ENCODE measurements around the gene AP3B1.

AP3B1 gene

DNA sequence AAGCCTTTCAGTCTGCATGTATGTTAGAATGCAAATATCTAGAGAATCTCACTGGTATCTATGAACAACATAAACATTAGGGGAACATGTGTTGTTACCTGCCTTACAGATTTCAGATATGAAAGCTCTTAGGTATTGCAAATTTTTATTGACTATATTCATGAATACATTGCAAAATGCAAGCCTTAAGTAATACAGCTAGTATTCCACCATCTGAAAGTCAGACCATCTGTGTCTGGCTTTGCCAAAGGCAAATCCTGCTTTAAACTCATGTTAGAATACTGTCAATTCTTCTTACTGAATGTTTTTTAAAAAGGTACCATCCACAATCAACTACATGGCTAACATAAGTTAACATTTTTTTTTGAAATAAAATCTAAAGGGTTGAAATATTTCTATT, 215.6 kb downstream of the AP3B1 start:
- Histone ChIP-seq H3K4me2 (ENCODE audit: low read depth, low read length, poor library complexity, severe bottlenecking) (no peak overlapping the region), H3K9ac (ENCODE audit: low read depth, low read length, poor library complexity, severe bottlenecking) (no peak overlapping the region), H4K20me1 (ENCODE audit: insufficient read depth, low read length, poor library complexity, severe bottlenecking) (no peaks in the 10 kb centered on the region), H3K4me3 (ENCODE audit: low read length, poor library complexity, severe bottlenecking) (no peak overlapping the region), H3K9me3 (ENCODE audit: insufficient read depth, low read depth, low read length) (no peaks in the 10 kb centered on the region; the same call in 1 of the 2 replicates), H3K27me3 (ENCODE audit: insufficient read depth, low read length, poor library complexity, severe bottlenecking) (no peaks in the 10 kb centered on the region), H3K4me1 (ENCODE audit: insufficient read depth, low read length, poor library complexity, severe bottlenecking) (no peaks in the 10 kb centered on the region), H3K36me3 (ENCODE audit: insufficient read depth, low read length) (no peaks in the 10 kb centered on the region), H2AFZ (ENCODE audit: low read length) (no peak overlapping the region), H3K79me2 (ENCODE audit: insufficient read depth, low read length) (no peaks in the 10 kb centered on the region), H3F3A (ENCODE audit: low read depth) (no peaks in the 10 kb centered on the region), H3K9me2 (replicated peaks; ENCODE audit: low read depth, low read length) (0 out of 2 replicates have a peak, but pooled peaks cover 3% of the 10 kb centered on the region)
- TF ChIP-seq EZH2phosphoT487 (IDR thresholded peaks at IDR 0.05; ENCODE audit: borderline replicate concordance) (no peak), CTCF (conservative IDR thresholded peaks at IDR 0.05; ENCODE audit: low read length) (no peak)

GRCh38 chr5:78077369-78078068, 217.0 kb downstream of the AP3B1 start:
- Histone ChIP-seq H3K9me2 (replicated peaks; ENCODE audit: low read depth, low read length) (no peaks in the 10 kb centered on the region), H4K20me1 (ENCODE audit: insufficient read depth, low read length, poor library complexity, severe bottlenecking) (no peaks in the 10 kb centered on the region), H3K4me2 (ENCODE audit: low read depth, low read length, poor library complexity, severe bottlenecking) (no peak overlapping the region), H3K9me3 (ENCODE audit: insufficient read depth, low read depth, low read length) (no peaks in the 10 kb centered on the region; the same call in 1 of the 2 replicates), H3F3A (ENCODE audit: low read depth) (no peaks in the 10 kb centered on the region), H3K79me2 (ENCODE audit: insufficient read depth, low read length) (no peaks in the 10 kb centered on the region), H3K9ac (ENCODE audit: low read depth, low read length, poor library complexity, severe bottlenecking) (no peak overlapping the region), H3K4me1 (ENCODE audit: insufficient read depth, low read length, poor library complexity, severe bottlenecking) (no peaks in the 10 kb centered on the region), H2AFZ (ENCODE audit: low read length) (no peak overlapping the region), H3K4me3 (ENCODE audit: low read length, poor library complexity, severe bottlenecking) (no peak overlapping the region), H3K36me3 (ENCODE audit: insufficient read depth, low read length) (no peaks in the 10 kb centered on the region), H3K27me3 (ENCODE audit: insufficient read depth, low read length, poor library complexity, severe bottlenecking) (no peaks in the 10 kb centered on the region)
- TF ChIP-seq EZH2phosphoT487 (IDR thresholded peaks at IDR 0.05; ENCODE audit: borderline replicate concordance) (no peak), CTCF (conservative IDR thresholded peaks at IDR 0.05; ENCODE audit: low read length) (no peak)

GRCh38 chr5:78076351-78076750, 218.1 kb downstream of the AP3B1 start:
- H3K36me3 ChIP-seq (ENCODE audit: insufficient read depth, low read length), result no peaks in the 10 kb centered on the region
- TF ChIP-seq EZH2phosphoT487 (IDR thresholded peaks at IDR 0.05; ENCODE audit: borderline replicate concordance), result no peak
- no peak for TF ChIP-seq CTCF (conservative IDR thresholded peaks at IDR 0.05; ENCODE audit: low read length)
- no peak overlapping the region for H3K4me3 ChIP-seq (ENCODE audit: low read length, poor library complexity, severe bottlenecking)
- no peaks in the 10 kb centered on the region for H4K20me1 ChIP-seq (ENCODE audit: insufficient read depth, low read length, poor library complexity, severe bottlenecking)
- no peak overlapping the region for H2AFZ ChIP-seq (ENCODE audit: low read length)
- H3K4me1 ChIP-seq (ENCODE audit: insufficient read depth, low read length, poor library complexity, severe bottlenecking), result no peaks in the 10 kb centered on the region
- H3K9ac ChIP-seq (ENCODE audit: low read depth, low read length, poor library complexity, severe bottlenecking), result no peak overlapping the region
- no peaks in the 10 kb centered on the region for H3K79me2 ChIP-seq (ENCODE audit: insufficient read depth, low read length)
- no peaks in the 10 kb centered on the region for H3K9me2 ChIP-seq (replicated peaks; ENCODE audit: low read depth, low read length)
- no peak overlapping the region for H3K4me2 ChIP-seq (ENCODE audit: low read depth, low read length, poor library complexity, severe bottlenecking)
- H3K9me3 ChIP-seq (ENCODE audit: insufficient read depth, low read depth, low read length), result no peaks in the 10 kb centered on the region; the same call in 1 of the 2 replicates
- H3F3A ChIP-seq (ENCODE audit: low read depth), result no peaks in the 10 kb centered on the region
- no peaks in the 10 kb centered on the region for H3K27me3 ChIP-seq (ENCODE audit: insufficient read depth, low read length, poor library complexity, severe bottlenecking)
